ENCODE data around the gene LSAMP.

LSAMP gene

DNA sequence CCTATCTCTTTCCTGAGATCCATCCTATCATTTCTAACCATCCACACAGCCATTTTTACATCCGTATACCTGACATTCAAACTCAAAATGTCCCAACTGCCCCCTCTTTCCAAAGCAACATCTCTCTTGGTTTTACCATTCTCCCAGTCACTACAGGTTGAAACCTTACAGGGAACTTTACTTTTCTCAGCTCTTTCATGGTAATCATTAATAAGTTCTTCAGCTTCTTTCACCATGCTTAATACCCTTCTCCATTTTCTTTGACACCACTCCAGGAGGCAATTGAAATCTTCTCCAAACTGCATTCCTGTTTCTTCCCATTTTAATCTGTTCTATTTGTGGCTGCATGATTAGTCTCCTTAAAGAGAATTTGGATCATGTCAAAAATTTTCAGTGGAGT, 469.5 kb downstream of the LSAMP start:
- no peak for DNase-seq (ENCODE audit: low read depth in 1 of 2, low spot score in 1 of 2)

DNA sequence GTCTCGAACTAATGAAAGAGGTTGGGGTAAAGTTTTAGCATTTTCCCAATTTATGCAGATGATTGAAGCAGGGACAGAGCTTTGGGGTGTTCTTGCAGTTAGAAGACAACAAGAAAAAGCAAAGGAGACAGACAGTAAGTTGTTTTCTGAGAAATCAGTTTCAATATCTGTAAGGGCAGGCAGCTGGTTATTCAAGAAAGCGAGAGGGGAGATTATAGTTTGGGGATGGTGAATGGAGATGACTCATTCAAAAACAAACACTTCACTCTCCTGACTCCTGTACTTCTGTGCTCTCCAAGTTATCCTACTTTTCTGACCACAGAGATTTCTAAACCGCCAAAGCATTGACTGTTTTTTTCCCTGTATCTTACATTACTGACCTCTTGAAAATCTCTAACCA, 469.9 kb downstream of the LSAMP start:
- DNase-seq (ENCODE audit: low read depth in 1 of 2, low spot score in 1 of 2), result no peak

DNA sequence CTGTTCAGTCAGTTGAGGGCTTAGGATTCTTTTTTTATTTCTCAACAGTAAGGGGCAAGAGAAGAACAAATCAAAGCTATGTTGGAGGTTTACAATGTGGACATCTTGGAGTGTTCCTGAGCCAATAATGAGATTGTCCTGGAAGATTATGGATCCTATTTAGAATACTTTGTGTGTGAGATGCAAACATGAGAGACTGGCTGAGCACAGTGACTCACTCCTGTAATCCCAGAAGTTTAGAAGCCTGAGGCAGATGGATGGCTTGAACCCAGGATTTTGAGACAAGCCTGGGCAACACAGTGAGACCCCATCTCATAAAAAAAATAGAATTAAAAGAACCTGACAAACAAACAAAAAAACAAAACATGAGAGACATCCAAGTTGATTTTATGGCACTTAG, 470.3 kb downstream of the LSAMP start:
- DNase-seq (ENCODE audit: low read depth in 1 of 2, low spot score in 1 of 2), result no peak

DNA sequence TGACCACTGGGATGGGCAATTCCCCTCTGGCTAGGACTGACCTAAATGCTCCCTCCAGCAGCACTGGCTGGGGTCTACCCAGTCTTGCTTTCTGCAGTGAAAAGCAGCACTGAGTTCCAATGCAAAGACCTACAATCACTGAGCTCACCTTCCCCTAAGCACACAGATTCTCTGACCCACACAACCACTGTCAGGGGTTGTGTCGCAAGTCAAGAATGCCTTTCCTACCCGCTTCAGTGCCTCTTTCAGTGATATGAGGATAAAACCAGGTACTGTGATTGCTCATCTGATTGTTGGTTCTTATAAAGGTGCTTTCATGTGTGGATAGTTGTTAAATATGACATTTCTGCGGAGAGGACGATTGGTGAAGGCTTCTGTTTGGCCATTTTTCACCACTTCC, 476.4 kb downstream of the LSAMP start:
- no peak for DNase-seq (ENCODE audit: low read depth in 1 of 2, low spot score in 1 of 2)

DNA sequence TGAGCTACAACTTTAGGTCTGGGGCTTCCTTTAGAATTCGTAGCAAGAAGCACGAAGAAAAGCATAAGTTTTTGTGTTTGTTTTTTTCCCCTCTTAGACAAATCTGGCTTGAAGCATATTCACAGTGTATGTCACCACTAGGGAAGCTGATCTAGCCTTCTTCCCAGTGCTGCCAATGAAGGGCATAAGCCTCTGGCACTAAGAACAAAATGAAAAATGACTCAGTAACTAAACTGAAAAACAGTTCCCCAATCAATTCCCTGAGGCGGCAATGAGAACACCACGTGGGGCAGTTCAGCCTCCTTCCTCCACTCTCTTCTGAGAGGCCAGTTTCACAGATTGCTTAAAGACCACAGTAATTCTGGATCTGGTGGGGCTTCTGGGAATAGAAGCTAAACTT, 483.9 kb downstream of the LSAMP start:
- no peak for DNase-seq (ENCODE audit: low read depth in 1 of 2, low spot score in 1 of 2)

DNA sequence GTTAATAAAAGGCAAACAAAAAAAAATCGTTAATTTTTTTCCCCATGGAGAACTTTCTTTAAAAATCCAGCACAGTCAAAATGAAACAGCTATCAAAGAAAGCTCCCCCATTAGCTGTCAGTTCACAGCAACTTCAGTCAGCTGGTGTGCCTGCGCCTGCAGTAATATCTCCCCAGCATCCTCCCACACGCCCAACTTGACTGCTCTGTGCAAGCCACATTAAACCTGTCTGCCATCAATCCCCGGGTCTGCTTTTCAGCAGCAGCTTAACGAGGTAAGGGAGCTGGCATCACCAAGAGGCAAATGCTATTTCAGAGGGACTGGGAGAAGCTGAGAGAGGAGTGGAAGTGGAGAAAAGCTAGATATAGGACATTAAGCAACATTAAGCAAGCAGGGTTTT, 484.5 kb downstream of the LSAMP start:
- DNase-seq (ENCODE audit: low read depth in 1 of 2, low spot score in 1 of 2), result no peak

DNA sequence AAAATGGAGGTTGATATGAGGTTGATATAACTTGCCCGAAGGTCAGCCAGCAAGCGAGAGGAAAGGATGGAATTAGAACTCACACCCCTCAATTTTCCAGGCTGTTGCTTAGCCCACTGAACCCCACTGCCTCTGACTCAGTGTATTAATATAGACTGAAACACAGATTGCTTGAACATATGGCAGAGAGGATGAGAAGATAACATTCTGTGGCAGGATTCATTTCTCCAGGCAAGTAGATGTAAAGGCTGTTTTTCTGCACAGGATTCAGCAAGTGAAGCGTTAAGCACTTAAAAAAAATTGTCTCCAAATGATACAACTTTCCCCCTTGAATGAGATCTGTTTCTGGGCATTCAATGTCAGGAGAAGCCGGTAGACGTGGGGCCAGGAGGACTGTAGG, 486.8 kb downstream of the LSAMP start:
- DNase-seq (ENCODE audit: low read depth in 1 of 2, low spot score in 1 of 2), result no peak

DNA sequence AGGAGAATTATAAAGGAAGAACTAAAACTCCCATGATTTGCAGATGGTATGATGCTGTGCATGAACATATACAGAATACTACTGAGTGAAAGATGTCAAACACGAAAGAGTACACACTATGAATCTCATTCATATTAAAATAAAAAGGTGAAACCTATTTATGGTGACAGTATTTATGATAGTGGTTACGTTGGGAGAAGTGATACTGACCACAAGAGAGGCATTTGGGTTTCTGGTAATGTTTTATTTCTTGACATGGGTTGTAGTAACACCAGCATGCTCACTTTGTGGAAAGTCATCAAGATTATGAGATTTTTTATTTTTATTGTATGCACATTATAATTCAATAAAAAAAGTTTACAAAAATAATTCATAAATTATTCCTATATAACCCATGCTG, 498.0 kb downstream of the LSAMP start:
- no peak for DNase-seq (ENCODE audit: low read depth in 1 of 2, low spot score in 1 of 2)

DNA sequence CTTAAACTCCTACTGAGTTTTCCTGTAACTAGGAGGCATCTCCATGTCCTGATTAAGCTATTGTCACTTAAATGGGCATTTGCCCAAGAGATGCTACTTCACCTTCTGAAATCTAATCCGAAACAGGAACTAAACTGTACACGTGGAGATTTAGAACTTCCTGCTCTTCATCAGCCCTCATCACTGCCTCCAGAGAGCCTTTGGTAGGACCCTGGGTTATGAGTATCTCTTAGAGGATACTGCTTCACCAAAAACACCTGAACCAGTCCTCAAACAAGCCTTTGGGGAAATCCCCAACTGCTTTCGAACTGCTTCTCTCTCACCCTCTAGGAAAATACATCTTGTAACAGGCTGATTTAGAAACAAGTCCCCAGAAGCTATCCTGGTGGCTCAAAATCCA, 501.7 kb downstream of the LSAMP start:
- no peak for DNase-seq (ENCODE audit: low read depth in 1 of 2, low spot score in 1 of 2)

DNA sequence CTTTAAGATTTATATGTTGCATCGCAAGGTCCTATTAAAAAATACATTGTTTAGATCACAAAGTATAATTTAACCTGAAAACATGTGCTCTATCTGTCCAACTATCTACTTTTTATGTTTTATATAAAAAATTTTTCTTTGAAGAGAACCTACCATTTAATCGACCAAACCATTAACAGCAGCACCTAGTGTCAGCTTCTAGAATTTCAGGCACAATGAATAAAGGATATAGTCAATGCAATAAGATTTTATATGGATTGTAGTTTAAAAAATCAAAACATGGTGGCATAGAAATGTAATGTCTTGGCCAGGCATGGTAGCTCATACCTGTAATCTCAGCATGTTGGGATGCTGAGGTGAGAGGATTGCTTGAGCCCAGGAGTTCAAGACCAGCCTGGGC, 508.2 kb downstream of the LSAMP start:
- DNase-seq (ENCODE audit: low read depth in 1 of 2, low spot score in 1 of 2), result no peak

DNA sequence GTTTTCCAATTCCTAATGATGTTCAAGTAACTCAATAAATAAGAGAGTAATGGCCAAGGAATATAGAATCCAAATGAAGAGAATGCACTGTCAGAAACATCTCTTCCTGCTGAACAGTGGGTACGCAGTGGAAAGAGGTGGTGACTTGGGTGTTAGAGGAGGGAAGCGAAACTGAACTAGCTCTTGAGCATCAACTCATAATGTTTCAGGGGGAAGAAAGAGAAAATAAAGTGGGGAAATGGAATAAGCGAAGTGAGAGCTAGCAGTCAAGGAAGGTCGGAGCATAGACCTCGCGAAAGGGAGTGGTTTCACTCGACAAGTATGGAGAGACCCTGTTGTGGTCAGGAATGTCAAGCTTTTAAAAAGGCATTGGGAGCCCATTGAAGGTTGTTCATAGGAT, 512.5 kb downstream of the LSAMP start:
- DNase-seq (ENCODE audit: low read depth in 1 of 2, low spot score in 1 of 2), result no peak

DNA sequence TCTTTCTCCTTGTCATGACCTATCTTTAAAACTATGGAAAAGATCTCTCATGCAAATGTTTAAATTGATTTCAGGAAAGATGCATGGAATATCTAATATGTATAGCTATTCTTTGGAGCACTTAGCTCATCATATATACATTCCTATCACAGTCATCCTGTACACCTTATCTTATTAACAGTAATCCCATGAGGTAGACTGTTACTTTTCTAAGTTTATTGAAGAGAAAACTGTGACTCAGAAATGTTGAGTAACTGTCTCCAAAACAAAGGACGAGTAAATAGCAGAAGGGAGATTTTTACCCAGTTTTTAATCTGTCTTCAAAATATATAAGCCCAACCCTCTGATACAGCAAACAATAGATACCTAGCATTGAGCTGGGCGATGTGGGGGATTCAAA, 513.7 kb downstream of the LSAMP start:
- DNase-seq (ENCODE audit: low read depth in 1 of 2, low spot score in 1 of 2), result no peak

DNA sequence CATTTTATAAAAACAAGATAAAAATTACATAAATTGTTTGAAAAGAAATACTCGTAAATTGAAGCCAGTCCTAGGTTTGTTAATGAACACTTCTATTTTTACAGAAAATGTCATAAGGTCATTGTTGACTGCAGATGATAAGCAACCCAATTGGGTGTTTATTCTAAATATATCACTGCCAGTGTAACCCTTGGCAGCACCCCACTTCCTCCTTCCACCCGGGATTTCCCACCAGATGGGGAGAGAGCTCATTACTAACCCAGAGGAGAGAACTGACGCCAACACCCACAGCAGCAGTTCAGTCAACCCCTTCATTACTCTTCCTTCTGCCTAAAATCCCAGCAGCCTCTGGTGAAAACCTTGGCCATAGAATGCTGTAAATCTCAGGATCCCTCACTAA, 514.4 kb downstream of the LSAMP start:
- no peak for DNase-seq (ENCODE audit: low read depth in 1 of 2, low spot score in 1 of 2)

DNA sequence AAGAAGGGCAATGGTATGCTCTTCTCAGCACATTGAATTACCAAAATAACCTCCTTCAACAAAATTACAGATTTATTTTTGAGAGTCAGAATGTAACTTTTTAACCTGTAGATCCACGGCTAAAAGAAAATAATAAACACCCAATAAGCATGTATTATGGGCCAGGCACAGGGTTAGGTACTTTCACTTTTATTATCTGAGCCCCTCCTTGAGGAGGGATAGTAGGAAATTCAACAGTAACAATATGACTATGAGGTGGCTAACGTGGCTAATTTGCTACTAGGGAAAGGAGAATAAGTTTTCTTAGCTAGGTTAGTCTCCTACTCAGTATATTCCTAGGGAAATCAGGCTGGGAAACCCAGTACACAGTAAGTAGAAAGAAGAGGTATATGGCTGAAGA, 515.1 kb downstream of the LSAMP start:
- no peak for DNase-seq (ENCODE audit: low read depth in 1 of 2, low spot score in 1 of 2)

DNA sequence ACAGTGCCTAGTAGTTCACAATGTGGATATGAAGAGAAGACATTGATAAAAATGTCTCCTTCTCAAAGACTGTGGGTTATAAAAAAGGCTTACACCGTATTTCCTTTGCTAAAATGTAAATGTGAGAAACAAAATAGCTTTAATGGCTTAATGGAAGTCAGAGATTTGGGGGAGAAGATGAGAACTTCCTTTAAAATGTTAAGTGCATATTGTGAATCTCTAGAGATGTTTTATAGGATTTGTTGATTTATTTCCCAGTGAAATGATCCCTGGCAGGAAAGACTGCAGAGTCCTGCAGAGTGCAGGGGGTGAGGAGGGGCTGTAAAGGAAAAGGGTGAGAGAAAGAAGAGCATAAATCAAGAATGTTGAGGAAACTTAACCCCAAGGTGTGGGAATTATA, 516.9 kb downstream of the LSAMP start:
- DNase-seq (ENCODE audit: low read depth in 1 of 2, low spot score in 1 of 2), result no peak

DNA sequence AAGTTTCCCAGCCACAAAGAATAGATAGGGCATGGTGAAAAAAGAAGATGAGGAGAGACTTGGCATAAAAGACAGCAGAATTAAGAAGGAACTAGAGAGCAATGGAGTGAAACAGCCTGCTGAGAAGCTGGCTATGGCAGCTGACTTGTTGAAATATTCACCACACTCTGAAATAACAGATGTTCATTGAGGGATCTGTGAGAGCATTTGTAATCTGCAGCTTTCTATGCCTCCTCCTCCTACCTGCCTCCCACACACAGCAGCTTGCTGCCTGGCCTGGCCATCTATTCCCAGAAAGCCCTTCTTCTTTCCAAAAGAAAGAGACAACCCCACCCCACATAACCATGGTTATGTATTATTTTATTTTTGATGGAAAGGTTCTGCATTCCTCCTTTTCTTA, 518.1 kb downstream of the LSAMP start:
- no peak for DNase-seq (ENCODE audit: low read depth in 1 of 2, low spot score in 1 of 2)

DNA sequence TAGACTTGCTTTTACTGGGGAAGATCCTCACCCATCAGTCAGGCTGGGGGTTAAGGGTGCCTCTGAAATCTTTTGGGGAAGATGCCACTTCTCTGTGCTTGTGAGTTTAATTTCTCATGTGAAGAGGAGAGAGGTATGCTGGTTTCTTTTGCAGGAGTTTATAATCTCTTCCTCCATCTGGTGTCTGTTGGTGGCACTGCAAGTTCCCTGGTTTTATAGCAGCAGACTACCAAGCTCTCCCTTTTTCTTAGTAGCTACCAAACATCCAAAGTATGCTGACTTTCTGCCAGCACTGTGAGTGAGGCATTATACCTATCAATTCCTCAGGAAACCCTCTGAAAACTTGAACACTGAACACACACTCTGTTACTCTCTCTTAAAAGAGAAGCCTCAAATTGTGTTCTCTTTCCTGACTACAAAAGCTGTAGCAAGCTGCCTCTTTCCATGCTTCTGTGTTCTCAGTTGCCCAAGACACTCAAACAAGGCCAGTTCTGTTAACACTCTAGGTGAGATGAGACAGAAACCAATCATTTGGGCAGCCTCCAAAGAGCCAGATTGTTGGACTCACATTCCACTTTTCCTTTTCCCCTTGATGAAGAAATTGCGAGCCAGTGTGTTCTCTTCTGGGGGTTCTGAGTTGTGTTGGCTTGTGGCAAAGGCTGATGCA, 522.5 kb downstream of the LSAMP start:
- no peak for DNase-seq (ENCODE audit: low read depth in 1 of 2, low spot score in 1 of 2)

DNA sequence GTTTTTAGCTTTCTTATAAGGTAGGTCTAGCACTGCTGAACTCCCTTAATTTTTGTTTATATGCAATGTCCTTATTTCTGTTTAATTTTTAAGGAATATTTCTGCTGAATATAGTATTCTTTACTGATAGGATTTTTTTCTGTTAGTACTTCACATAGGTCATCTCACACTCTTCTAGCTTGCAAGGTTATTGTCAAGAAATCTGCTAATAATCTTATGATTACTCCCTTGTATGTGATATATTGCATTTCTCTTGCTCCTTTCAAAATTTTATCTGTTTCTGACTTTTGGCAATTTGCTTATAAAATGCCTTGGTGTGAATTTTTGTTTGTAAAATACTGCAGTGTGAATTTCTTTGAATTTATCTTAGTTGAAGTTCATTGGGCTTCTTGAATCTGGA, 523.6 kb downstream of the LSAMP start:
- DNase-seq (ENCODE audit: low read depth in 1 of 2, low spot score in 1 of 2), result no peak

DNA sequence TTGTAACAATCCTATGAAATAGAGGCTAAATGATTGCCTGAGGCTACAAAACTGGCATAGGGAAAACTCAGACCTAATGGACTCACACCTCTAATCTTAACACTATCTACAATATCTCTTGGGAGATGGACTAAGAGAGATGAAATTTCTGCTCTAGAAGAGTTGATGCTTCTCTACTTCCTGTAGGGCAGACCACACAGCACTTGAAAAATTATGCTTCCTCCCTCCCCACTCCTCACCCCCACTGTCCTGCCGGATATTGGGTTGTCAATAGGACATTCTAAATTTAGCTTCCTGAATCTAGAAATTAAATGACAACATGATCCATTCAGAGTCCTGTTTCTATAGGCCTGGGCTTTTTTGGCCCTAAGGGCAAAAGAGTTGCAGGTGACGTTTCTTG, 526.4 kb downstream of the LSAMP start:
- DNase-seq (ENCODE audit: low read depth in 1 of 2, low spot score in 1 of 2), result no peak

DNA sequence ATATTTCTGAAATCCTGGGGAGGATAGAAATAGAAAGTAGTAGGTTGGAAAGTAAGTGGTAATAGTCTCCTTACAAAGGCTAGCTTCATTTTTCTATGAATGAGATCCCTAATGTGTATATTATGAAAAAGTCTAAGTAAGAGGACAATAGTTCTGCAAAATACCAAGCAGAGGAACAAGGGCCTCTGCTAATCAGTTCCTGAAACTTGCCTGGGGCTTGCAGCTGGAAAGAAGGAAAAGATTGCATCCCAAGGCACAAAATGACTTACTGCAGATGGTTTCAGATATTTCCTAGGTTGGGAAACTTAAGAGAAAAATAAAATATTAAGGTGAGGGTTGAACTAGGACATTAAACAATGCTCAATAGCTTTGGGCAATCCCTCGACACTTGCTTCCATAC, 528.4 kb downstream of the LSAMP start:
- DNase-seq (ENCODE audit: low read depth in 1 of 2, low spot score in 1 of 2), result no peak

DNA sequence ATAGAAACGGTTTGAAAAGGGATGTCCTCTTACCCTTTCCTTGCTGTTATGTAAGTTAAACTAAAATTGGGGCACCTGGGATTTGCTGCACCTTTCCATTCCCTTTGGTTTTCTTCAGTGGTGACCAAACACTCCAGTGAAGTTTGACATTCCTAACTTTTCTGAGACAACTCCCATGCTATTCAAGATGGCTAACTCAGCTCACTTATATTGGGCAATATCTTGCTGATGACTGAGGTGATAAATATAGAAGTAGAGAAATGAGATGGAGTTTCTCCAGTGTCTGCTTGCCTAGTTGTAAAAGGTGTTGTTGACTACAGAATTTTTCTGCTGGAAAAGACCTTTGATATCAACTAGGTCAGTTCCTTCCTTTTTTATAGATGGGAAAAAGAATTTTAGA, 530.2 kb downstream of the LSAMP start:
- no peak for DNase-seq (ENCODE audit: low read depth in 1 of 2, low spot score in 1 of 2)

DNA sequence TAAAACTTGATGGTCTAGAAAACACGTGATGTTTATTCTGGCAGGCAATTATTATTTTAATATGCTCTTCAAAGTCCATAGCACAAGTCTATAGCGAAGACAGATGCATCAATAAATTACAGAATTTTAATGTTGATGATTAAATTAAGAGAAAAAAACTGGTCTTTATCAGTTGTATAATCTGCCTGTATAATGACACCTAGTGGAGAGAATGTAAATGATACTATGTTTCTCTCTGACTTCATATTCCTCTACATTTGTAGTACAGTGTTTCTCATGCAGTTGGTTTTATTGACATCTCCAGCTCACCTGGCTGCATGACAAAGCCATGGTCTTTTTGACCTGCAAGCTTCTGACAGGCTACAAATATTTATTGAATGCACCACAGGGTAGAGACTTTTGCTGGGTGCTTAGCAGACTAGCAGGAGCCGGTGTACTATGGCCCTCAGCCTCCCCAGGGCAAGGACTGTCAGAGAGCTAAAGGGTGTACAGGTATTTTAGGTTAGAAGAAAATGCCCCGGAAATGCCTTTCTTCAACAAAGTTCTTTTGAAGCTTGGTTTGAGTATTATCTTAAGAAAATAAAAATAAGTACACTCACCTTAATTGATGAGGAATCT, 532.1 kb downstream of the LSAMP start:
- no peak for DNase-seq (ENCODE audit: low read depth in 1 of 2, low spot score in 1 of 2)

DNA sequence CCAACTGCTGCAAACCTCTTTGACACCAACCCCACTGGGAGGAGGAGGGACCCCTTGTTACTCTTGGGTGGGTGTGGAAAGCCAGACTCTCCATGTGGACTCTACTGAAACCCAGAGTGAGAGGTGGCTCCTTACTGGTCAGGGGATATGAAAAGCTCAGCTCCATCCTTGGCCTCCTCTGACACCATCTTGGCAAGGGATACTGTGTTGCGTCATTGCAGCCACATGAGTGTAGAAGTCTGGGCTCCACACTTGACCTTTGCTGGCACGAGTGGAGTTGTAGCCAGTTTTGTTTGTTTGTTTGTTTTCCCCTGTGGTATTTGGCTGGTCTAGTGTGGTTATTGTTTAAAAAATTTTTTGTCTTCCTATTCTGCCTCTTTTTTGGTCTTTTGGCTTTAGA, 532.9 kb downstream of the LSAMP start:
- DNase-seq (ENCODE audit: low read depth in 1 of 2, low spot score in 1 of 2), result no peak
